IMR-90 (cell line): Measurements from ENCODE around the gene NUP107.

ENCODE experiments used
- BHLHE40 ChIP-seq: fragments of 150-350 bp; IDR thresholded peaks from 2 replicates; pipeline ENCODE4 v1.6.1; 2016; ENCODE audit warnings: mild to moderate bottlenecking, low read depth, low read length
- CHD1 ChIP-seq: IDR thresholded peaks from 2 replicates; pipeline ENCODE4 v1.6.1; 2012; ENCODE audit warnings: low read depth, low read length, improper control_type of control experiment
- ELK1 ChIP-seq: fragments of 150-350 bp; IDR thresholded peaks from 2 replicates; pipeline ENCODE4 v1.6.1; 2016; ENCODE audit warnings: low read depth, mild to moderate bottlenecking, low read length, moderate library complexity, borderline replicate concordance
- MAFK ChIP-seq: IDR thresholded peaks from 2 replicates; pipeline ENCODE4 v1.6.1; 2012; ENCODE audit warnings: low read depth, low read length, improper control_type of control experiment
- MAZ ChIP-seq: IDR thresholded peaks from 2 replicates; pipeline ENCODE4 v1.6.1; 2012; ENCODE audit warnings: low read depth, mild to moderate bottlenecking, low read length, improper control_type of control experiment, moderate library complexity, borderline replicate concordance
- MXI1 ChIP-seq: IDR thresholded peaks from 2 replicates; pipeline ENCODE4 v1.6.1; 2012; ENCODE audit warnings: low read depth, mild to moderate bottlenecking, low read length, moderate library complexity, borderline replicate concordance
- NFE2L2 ChIP-seq: fragments of 150-350 bp; IDR thresholded peaks from 2 replicates; pipeline ENCODE4 v1.6.1; 2016; ENCODE audit warnings: low read depth, mild to moderate bottlenecking, low read length
- POLR2A ChIP-seq: IDR thresholded peaks from 2 replicates; pipeline ENCODE4 v1.6.1; 2012; ENCODE audit warnings: mild to moderate bottlenecking, low read depth, low read length
- RCOR1 ChIP-seq: IDR thresholded peaks from 2 replicates; pipeline ENCODE4 v1.6.1; 2012; ENCODE audit warnings: mild to moderate bottlenecking, low read length, improper control_type of control experiment; ENCODE audit not compliant: insufficient replicate concordance
- RFX5 ChIP-seq: IDR thresholded peaks from 2 replicates; pipeline ENCODE4 v1.8.0; 2012; ENCODE audit warnings: low read depth, mild to moderate bottlenecking, low read length, moderate library complexity
- TF ChIP-seq, protein P1 (sequence below): conservative IDR thresholded peaks from 2 replicates; pipeline ENCODE4 v1.5.1; 2012; ENCODE audit warnings: mild to moderate bottlenecking, low read depth, low read length, improper control_type of control experiment
- TF ChIP-seq, protein P2 (sequence below): fragments of 150-350 bp; IDR thresholded peaks from 2 replicates; pipeline ENCODE4 v1.6.1; 2017; ENCODE audit warnings: mild to moderate bottlenecking, antibody characterized with exemption, low read length, low read depth

DNA sequence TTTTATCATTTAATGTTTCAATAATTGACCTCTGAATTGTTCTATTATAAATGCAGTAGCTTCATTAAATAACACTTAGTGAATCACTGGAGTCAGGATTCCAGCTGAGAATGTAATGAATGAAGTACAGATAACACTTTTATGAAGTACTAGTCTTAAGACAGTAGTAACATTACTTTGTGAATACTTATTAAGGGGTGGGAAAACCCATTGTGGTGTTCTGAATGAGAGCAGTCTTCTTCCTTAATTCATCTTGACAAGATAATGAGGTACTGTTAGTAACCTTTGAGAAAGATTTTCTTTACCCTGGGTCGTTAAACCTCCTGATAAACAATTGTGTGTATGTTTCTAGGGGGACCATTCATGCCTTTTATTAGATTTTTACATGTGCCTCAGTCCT, 12.7 kb downstream of the NUP107 start:
- TF ChIP-seq, protein P1, sequence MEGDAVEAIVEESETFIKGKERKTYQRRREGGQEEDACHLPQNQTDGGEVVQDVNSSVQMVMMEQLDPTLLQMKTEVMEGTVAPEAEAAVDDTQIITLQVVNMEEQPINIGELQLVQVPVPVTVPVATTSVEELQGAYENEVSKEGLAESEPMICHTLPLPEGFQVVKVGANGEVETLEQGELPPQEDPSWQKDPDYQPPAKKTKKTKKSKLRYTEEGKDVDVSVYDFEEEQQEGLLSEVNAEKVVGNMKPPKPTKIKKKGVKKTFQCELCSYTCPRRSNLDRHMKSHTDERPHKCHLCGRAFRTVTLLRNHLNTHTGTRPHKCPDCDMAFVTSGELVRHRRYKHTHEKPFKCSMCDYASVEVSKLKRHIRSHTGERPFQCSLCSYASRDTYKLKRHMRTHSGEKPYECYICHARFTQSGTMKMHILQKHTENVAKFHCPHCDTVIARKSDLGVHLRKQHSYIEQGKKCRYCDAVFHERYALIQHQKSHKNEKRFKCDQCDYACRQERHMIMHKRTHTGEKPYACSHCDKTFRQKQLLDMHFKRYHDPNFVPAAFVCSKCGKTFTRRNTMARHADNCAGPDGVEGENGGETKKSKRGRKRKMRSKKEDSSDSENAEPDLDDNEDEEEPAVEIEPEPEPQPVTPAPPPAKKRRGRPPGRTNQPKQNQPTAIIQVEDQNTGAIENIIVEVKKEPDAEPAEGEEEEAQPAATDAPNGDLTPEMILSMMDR: no peak
- no peak for TF ChIP-seq CHD1
- TF ChIP-seq POLR2A: no peak
- no peak for TF ChIP-seq NFE2L2
- no peak for TF ChIP-seq MAZ
- TF ChIP-seq MAFK: no peak
- no peak for TF ChIP-seq RCOR1
- no peak for TF ChIP-seq ELK1
- TF ChIP-seq BHLHE40: no peak
- TF ChIP-seq MXI1: no peak
- no peak for TF ChIP-seq RFX5
- TF ChIP-seq, protein P2, sequence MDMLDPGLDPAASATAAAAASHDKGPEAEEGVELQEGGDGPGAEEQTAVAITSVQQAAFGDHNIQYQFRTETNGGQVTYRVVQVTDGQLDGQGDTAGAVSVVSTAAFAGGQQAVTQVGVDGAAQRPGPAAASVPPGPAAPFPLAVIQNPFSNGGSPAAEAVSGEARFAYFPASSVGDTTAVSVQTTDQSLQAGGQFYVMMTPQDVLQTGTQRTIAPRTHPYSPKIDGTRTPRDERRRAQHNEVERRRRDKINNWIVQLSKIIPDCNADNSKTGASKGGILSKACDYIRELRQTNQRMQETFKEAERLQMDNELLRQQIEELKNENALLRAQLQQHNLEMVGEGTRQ: no peak
